AG10803 (cell line): Measurements from ENCODE around the gene EFTUD2.
"Not testable (repeated sequence)": the region's sequence is repeated elsewhere in the genome, so short reads cannot be mapped to it uniquely, and the experiment has no call there.

Experiments
- DNase-seq: peaks from one replicate; pipeline ENCODE4 v3.0.0; 2010; ENCODE audit warnings: low read depth
- H3K4me3 ChIP-seq: 2 replicates; pipeline ENCODE4 v1.5.1; 2011; ENCODE audit warnings: mild to moderate bottlenecking, low read length, control low read depth
- TF ChIP-seq, protein P1 (sequence below): conservative IDR thresholded peaks from 2 replicates; pipeline ENCODE4 v1.5.1; 2011; ENCODE audit warnings: mild to moderate bottlenecking, low read length, control low read depth, inconsistent platforms

Gene EFTUD2

DNA sequence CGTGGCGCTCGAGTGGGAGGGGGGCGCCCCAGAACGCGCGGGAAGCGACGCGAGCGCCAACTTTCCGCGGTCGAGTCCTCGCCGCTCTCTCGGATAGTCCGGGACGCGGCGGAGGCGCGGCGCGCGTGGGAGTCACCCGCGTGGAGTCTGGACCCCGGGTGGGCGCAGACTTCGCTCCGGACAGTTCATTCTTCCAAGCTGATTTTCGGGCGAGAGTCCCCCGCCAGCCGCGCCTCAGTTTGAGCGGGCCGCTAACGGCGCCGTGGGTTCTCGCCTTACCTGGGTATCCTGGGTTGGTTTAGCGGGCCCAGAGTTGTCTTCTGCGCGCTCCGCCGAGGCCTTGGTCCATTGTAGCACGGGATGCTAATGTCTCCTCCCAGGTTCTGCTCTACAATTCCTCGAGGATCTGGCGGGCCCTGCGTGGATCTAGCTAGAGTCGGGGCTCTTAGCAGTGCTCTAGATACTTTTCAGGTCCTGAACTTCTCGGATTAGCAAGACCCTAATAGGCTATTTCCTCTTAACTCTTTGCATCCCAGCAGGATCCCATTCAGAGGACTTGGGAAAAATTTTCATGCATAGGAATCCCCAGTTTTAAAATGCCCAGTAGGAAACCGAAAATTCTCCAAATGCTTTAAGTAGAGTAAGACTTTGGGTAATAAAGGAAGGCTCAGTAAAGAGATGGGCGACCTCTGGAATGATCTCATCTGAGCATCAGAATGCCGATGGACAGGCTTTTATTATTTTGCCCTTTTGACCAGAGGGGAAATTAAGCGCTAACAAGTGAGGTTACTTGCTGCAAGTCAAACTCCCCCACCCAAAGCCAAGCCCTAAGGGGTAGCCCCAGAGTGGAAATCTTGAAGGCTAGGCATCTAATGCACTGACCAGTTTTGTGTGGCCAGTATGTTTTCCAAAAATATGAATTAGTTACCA lies 68.6 kb downstream of the EFTUD2 start:
- peak; percentile 41 for DNase-seq
- peak overlapping the region; percentile 83 for H3K4me3 ChIP-seq
- TF ChIP-seq, protein P1, sequence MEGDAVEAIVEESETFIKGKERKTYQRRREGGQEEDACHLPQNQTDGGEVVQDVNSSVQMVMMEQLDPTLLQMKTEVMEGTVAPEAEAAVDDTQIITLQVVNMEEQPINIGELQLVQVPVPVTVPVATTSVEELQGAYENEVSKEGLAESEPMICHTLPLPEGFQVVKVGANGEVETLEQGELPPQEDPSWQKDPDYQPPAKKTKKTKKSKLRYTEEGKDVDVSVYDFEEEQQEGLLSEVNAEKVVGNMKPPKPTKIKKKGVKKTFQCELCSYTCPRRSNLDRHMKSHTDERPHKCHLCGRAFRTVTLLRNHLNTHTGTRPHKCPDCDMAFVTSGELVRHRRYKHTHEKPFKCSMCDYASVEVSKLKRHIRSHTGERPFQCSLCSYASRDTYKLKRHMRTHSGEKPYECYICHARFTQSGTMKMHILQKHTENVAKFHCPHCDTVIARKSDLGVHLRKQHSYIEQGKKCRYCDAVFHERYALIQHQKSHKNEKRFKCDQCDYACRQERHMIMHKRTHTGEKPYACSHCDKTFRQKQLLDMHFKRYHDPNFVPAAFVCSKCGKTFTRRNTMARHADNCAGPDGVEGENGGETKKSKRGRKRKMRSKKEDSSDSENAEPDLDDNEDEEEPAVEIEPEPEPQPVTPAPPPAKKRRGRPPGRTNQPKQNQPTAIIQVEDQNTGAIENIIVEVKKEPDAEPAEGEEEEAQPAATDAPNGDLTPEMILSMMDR, result no peak

DNA sequence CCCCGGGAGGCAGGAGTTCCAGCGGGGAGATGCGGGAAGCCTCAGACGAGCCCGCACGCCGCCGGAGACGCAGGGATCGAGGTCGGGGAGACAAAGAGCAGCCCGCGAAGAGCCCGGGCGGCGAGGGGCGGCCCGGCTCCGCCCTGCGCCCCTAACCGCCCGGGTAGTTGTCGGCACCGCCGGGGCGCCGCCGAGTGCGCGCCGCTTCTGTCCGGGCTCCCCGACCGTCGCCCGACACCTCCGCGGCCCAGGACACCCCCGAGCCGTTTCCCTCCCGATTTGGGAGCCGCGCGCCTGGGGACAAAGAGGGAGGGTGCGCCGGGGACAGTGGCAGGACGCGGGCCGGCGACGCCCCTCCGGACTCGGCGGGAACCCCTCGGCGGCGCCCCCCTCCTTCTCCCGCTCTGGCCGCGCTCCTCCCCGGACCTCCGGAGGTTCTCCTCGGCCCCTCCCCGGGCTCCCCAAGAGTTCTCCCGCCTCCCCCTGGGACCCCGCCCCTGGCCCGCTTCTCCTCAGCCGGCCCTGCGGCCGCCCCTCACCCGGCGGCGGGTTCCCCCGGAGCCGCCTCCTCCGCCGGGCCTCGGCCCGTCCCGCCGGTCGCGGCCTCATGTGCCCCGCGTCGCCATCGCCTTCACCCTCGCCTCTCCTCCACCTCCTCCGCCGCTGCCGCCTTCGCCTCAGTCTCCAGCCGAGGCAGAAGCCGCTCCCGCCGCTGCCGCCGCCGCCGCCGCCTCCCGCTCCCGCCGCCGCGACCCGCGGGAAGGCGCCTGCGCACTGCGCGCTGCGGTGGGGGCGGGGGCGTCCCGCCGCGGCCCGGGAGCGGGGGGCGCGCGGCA lies 69.5 kb downstream of the EFTUD2 start, which contains the start of gene GJC1:
TSS of gene GJC1 (minus strand) at position 765 of the 836 bp plus-strand sequence. CDS start 24,470 bp downstream, outside the sequence.
- H3K4me3 ChIP-seq, result peak within 1 kb of the TSS; percentile 83
- DNase-seq, result peak; percentile 15

DNA sequence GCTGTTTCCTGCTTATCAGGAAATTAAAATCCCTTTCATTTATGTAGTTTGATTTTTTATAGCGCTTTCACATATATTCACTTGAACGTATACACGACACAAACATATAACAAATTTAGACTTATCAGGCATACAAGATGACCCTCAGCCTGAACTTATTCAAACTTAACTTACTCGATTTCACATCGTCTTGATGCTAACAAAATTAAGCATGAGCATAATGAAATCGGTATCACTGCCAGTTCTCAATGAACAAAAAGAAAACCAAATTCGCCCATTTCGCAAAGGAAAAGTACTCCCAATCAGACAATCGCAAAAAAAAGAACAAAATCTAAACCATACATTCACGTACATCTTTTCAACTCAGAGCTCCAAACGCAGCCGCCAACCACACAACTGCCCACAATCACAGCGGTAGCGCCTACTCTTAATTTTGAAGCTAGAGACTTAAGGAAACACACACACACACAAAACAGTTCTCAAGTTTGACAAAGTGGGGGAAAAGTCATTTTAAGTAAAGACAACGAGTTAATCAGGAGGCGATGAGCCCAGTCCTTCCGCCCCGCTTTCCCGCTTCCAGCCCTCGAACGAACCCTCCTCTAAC lies 70.2 kb downstream of the EFTUD2 start:
- peak; percentile 25 for DNase-seq
- TF ChIP-seq, protein P1, result no peak
- peak overlapping the region; percentile 83 for H3K4me3 ChIP-seq

More for the DNA sequence above, 69.5 kb downstream of the EFTUD2 start, which contains the start of gene GJC1:
- TF ChIP-seq, protein P1, result no peak

DNA sequence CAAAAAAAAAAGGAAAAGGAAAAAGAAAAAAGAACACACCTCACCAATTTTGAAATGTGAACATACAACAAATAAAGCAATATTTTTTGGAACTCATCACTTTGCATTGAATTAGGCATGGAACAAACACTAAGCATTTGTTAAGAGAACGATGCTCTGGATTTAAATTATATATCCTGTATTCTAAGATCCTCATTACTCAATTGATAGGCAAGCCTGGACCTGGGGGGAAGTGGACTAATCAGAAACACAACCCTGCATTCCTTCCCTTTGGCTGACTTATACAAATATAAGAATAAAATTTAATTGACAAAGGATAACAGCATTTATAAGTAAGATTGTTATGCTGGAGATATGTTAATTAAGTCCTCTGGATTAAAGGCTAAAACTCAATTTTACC lies 71.4 kb downstream of the EFTUD2 start:
- peak; percentile 20 for DNase-seq
- H3K4me3 ChIP-seq, result peak overlapping the region; percentile 83

DNA sequence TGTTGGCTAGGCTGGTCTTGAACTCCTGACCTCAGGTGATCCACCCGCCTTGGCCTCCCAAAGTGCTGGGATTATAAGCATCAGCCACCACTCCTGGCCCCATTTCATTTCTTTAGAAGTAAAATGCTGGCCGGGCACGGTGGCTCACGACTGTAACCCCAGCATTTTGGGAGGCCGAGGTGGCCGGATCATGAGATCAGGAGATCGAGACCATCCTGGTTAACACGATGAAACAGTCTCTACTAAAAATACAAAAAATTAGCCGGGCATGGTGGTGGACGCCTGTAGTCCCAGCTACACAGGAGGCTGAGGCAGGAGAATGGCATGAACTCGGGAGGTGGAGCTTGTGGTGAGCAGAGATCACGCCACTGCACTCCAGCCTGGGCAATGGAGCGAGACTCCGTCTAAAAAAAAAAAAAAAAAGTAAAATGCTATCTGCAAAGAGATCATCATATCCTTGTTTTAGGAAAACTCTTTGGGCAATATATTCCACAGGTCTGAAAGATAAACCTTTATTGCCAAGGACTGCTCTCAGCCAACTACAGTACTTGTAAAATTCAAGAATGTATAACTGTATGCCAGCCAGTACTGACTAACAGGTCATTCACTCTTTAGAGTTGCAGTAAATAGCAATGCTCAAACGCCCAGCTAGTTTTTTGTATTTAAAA lies 73.0 kb downstream of the EFTUD2 start:
- TF ChIP-seq, protein P1, result no peak

More for the DNA sequence above, 71.4 kb downstream of the EFTUD2 start:
- TF ChIP-seq, protein P1, result no peak

DNA sequence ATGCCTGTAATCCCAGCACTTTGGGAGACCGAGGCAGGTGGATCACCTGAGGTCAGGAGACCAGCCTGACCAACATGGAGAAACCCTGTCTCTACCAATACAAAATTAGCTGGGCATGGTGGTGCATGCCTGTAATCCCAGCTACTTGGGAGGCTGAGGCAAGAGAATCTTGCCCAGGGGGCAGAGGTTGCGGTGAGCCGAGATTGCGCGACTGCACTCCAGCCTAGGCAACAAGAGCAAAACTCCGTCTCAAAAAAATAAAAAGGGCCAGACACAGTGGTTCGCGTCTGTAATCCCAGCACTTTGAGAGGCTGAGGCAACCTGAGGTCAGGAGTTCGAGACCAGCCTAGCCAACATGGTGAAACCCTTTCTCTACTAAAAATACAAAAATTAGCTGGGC lies 74.0 kb downstream of the EFTUD2 start:
- not testable (repeated sequence) for DNase-seq, H3K4me3 ChIP-seq

More for the DNA sequence above, 73.0 kb downstream of the EFTUD2 start:
- H3K4me3 ChIP-seq, result no peak overlapping the region
- DNase-seq, result no peak
